Stomach (tissue), 4 donors: ENCODE results near the gene UBQLN1.

ENCODE experiments used
- CTCF ChIP-seq, 7 experiments: fragments of 450-650 bp in 4 of 7; fragments of 200-600 bp in 3 of 7; sonication (generic) in 3 of 7; IDR thresholded peaks; one replicate each; pipeline ENCODE4 v1.5.1; 2016 to 2019; ENCODE audit warnings: antibody characterized with exemption in 7 of 7, control low read depth in 2 of 7, mild to moderate bottlenecking in 1 of 7
- POLR2A ChIP-seq, 4 donors: fragments of 450-650 bp; IDR thresholded peaks; one replicate each; pipeline ENCODE4 v1.6.1; 2016; ENCODE audit warnings: antibody characterized with exemption in 4 of 4, control low read depth in 2 of 4, mild to moderate bottlenecking in 1 of 4, moderate library complexity in 1 of 4
- POLR2AphosphoS5 ChIP-seq, 3 donors: sonication (generic); formaldehyde crosslinking; IDR thresholded peaks; one replicate each; pipeline ENCODE4 v1.6.1; 2016; ENCODE audit warnings: antibody characterized with exemption in 3 of 3

DNA sequence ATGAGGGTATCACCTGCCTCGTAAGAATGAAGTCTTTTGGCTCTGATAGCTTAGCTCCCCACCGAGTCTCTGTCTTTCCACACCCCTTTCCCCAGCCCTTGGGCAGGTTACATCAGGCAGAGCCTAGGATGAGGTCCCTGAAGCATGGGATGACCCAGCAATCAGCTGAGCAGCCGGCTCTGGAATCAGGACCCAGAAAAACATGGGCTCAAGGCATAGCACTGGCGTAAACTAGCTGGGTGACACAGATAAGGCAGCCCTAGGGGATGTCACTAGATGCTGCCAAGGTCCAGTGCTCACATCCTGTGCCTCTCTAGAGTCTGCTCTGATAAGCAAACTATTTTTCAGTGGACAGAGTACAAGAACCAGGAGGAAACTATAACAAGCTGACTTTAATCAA, 58.2 kb downstream of the UBQLN1 start:
- TF ChIP-seq POLR2A (IDR thresholded peaks at IDR 0.05) (no peak), CTCF (IDR thresholded peaks at IDR 0.05) (no peak), POLR2AphosphoS5 (IDR thresholded peaks at IDR 0.05) (no peak)
